MCF 10A (cell line): ENCODE measurements around the gene MRPS30. TPM values are rescaled to one million over a fixed set of nuclear protein-coding genes. Genes with fewer than 3 reads are reported as not detected.

Experiments used
- BruUV-seq: library from RNA; stranded (reverse); fragments of 400-500 nt; replicated peaks from 2 replicates; lab custom pipeline; 2021; lab: Mats Ljungman, UMichigan
- CTCF ChIA-PET: fragments of 300-600 bp; sonication (Branson Sonifier 250); formaldehyde crosslinking; extraction: SDS; loops from one replicate; lab custom pipeline; 2021; ENCODE audit warnings: antibody characterized with exemption, inconsistent platforms; lab: Yijun Ruan, JAX
- POLR2A ChIA-PET: fragments of 300-600, 350-650 bp; sonication (Branson Sonifier 250); formaldehyde crosslinking; extraction: SDS; loops from one replicate; lab custom pipeline; 2020; ENCODE audit warnings: antibody characterized with exemption, inconsistent platforms; lab: Yijun Ruan, JAX
- DNase-seq: peaks from one replicate; pipeline ENCODE4 v3.0.0-alpha.2; 2018; ENCODE audit not compliant: unreplicated experiment
- H3K27ac Mint-ChIP-seq: one replicate; pipeline ENCODE4 v1.8.0; 2022; ENCODE audit warnings: mild to moderate bottlenecking, low read depth, mixed read lengths; ENCODE audit not compliant: unreplicated experiment
- H3K27me3 Mint-ChIP-seq: one replicate; pipeline ENCODE4 v1.8.0; 2022; ENCODE audit warnings: mixed read lengths; ENCODE audit not compliant: insufficient read depth, unreplicated experiment
- H3K36me3 Mint-ChIP-seq: one replicate; pipeline ENCODE4 v1.8.0; 2022; ENCODE audit warnings: mild to moderate bottlenecking, moderate library complexity, mixed read lengths; ENCODE audit not compliant: insufficient read depth, unreplicated experiment
- H3K4me1 Mint-ChIP-seq: one replicate; pipeline ENCODE4 v1.8.0; 2022; ENCODE audit warnings: mixed read lengths; ENCODE audit not compliant: insufficient read depth, unreplicated experiment
- H3K4me3 Mint-ChIP-seq: one replicate; pipeline ENCODE4 v1.8.0; 2022; ENCODE audit warnings: mild to moderate bottlenecking, moderate library complexity, mixed read lengths; ENCODE audit not compliant: unreplicated experiment
- H3K9me3 Mint-ChIP-seq: one replicate; pipeline ENCODE4 v1.8.0; 2022; ENCODE audit warnings: mixed read lengths; ENCODE audit not compliant: unreplicated experiment
- CTCF ChIP-seq: fragments of 200-600 bp; IDR thresholded peaks from one replicate; pipeline ENCODE4 v1.8.0; 2022; ENCODE audit warnings: antibody characterized with exemption, mild to moderate bottlenecking; ENCODE audit not compliant: unreplicated experiment
- intact Hi-C: fragments of 100-400 bp; cut with micrococcal nuclease; formaldehyde crosslinking; loops from 2 replicates; pipeline ENCODE4 v1.14.1; 2022
- total RNA-seq: library from RNA; stranded (reverse); gene quantifications from 2 replicates; pipeline ENCODE4 v1.2.3, GENCODE V29; 2022

The MRPS30 gene
- total RNA-seq, 1 experiment from 2014 or later: 63.2 TPM

GRCh38 chr5:44828719-44829118 is 20.0 kb downstream of the MRPS30 start:
- POLR2A ChIA-PET: interaction anchor here (0.6 to 1.2 kb wide), 2 partner anchors 16 to 22 kb away, joined by 3 to 4 read pairs; no protein-coding TSS in a partner anchor
- CTCF ChIA-PET: interaction anchor here (0.5 to 0.6 kb wide), 2 partner anchors 295 to 397 kb away, joined by 3 read pairs; no protein-coding TSS in a partner anchor
- Mint-ChIP-seq H3K4me1 (no peaks in the 10 kb centered on the region), H3K4me3 (no peak overlapping the region), H3K27me3 (no peaks in the 10 kb centered on the region), H3K36me3 (peaks cover 18% of the 10 kb centered on the region), H3K9me3 (peaks cover 5% of the 10 kb centered on the region), H3K27ac (no peak overlapping the region)
- intact Hi-C loops: no loop called here
- TF ChIP-seq CTCF: no peak
- DNase-seq: no peak
- BruUV-seq: no TSS peak

- TF ChIP-seq CTCF: no peak
- no peak overlapping the region for H3K4me3 Mint-ChIP-seq
- CTCF ChIA-PET: interaction anchor here (0.7 kb wide), 1 partner anchor 1280 kb away, joined by 3 read pairs; no protein-coding TSS in a partner anchor
- POLR2A ChIA-PET: interaction anchor here (1.6 kb wide), 1 partner anchor 22 kb away, joined by 5 read pairs; the partner anchor contains the start of gene MRPS30
- DNase-seq: no peak
- H3K27ac Mint-ChIP-seq: no peak overlapping the region
- H3K4me1 Mint-ChIP-seq: no peaks in the 10 kb centered on the region
- H3K9me3 Mint-ChIP-seq: peaks cover 5% of the 10 kb centered on the region
- peaks cover 11% of the 10 kb centered on the region for H3K36me3 Mint-ChIP-seq
- BruUV-seq: no TSS peak
- intact Hi-C loops: no loop called here
- no peaks in the 10 kb centered on the region for H3K27me3 Mint-ChIP-seq
These were observed 22.2 kb downstream of the MRPS30 start for GRCh38 chr5:44830951-44831350.

- no peak for DNase-seq
- peaks cover 7% of the 10 kb centered on the region for H3K9me3 Mint-ChIP-seq
- ChIA-PET POLR2A (no interaction called here), CTCF (no interaction called here)
- no peaks in the 10 kb centered on the region for H3K36me3 Mint-ChIP-seq
- H3K27ac Mint-ChIP-seq: no peak overlapping the region
- H3K4me1 Mint-ChIP-seq: no peaks in the 10 kb centered on the region
- BruUV-seq: no TSS peak
- intact Hi-C loops: no loop called here
- no peaks in the 10 kb centered on the region for H3K27me3 Mint-ChIP-seq
- H3K4me3 Mint-ChIP-seq: no peak overlapping the region
- no peak for TF ChIP-seq CTCF
These were observed 24.5 kb downstream of the MRPS30 start for GRCh38 chr5:44833249-44833648.

- intact Hi-C loops: no loop called here
- H3K4me1 Mint-ChIP-seq: no peaks in the 10 kb centered on the region
- peaks cover 6% of the 10 kb centered on the region for H3K36me3 Mint-ChIP-seq
- BruUV-seq: no TSS peak
- ChIA-PET POLR2A (no interaction called here), CTCF (no interaction called here)
- H3K27ac Mint-ChIP-seq: no peak overlapping the region
- H3K4me3 Mint-ChIP-seq: no peak overlapping the region
- TF ChIP-seq CTCF: no peak
- no peak for DNase-seq
- H3K27me3 Mint-ChIP-seq: no peaks in the 10 kb centered on the region
- H3K9me3 Mint-ChIP-seq: peaks cover 13% of the 10 kb centered on the region
These were observed 26.9 kb downstream of the MRPS30 start for GRCh38 chr5:44835693-44836092.
